DND-41 (cell line): Measurements from ENCODE around the gene DRC3.

ENCODE experiments used
- EZH2 ChIP-seq: IDR thresholded peaks from 3 replicates; pipeline ENCODE4 v1.6.1; 2012; ENCODE audit warnings: borderline replicate concordance, low read depth, mild to moderate bottlenecking, moderate library complexity, low read length, inconsistent platforms; ENCODE audit not compliant: severe bottlenecking
- TF ChIP-seq, protein P1 (sequence below): IDR thresholded peaks from 2 replicates; pipeline ENCODE4 v1.5.1; 2012; ENCODE audit warnings: borderline replicate concordance, low read length, moderate library complexity, mild to moderate bottlenecking; ENCODE audit not compliant: poor library complexity, severe bottlenecking; ENCODE audit errors: extremely low read depth

DNA sequence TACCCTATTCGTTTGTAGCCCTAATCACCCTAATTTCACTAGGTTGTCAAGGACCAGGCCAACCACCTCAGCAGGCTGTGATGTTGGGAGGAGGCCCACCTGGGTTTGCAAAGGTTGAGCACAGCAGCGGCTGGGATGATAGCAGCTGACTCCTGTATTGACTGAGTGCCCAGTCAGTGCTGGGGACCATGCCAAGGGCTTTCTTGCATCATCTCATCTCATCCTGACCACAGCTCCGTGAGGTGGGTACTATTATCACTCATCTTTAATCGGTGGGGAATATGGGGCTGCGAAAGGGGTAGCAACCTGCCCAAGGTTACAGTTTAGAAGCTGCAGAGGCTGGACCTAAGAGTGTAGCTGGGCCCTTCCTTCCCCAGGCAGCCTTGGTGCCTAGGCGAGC is 54.6 kb downstream of the DRC3 start:
- TF ChIP-seq, protein P1, sequence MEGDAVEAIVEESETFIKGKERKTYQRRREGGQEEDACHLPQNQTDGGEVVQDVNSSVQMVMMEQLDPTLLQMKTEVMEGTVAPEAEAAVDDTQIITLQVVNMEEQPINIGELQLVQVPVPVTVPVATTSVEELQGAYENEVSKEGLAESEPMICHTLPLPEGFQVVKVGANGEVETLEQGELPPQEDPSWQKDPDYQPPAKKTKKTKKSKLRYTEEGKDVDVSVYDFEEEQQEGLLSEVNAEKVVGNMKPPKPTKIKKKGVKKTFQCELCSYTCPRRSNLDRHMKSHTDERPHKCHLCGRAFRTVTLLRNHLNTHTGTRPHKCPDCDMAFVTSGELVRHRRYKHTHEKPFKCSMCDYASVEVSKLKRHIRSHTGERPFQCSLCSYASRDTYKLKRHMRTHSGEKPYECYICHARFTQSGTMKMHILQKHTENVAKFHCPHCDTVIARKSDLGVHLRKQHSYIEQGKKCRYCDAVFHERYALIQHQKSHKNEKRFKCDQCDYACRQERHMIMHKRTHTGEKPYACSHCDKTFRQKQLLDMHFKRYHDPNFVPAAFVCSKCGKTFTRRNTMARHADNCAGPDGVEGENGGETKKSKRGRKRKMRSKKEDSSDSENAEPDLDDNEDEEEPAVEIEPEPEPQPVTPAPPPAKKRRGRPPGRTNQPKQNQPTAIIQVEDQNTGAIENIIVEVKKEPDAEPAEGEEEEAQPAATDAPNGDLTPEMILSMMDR, result no peak
- TF ChIP-seq EZH2, result no peak
